HFF-Myc (cell line): ENCODE measurements around the gene HNRNPLL.
A peak's percentile ranks its signal among the peaks of the same experiment; 100 is the strongest.

Source experiments
- DNase-seq: peaks from one replicate; pipeline ENCODE4 v3.0.0-alpha.2; 2011; ENCODE audit warnings: low read depth; ENCODE audit errors: extremely low read depth
- H3K4me3 ChIP-seq: replicated peaks from 2 replicates; pipeline ENCODE4 v1.5.1; 2011; ENCODE audit warnings: low read depth, mild to moderate bottlenecking, control low read depth, low read length
- TF ChIP-seq, protein P1 (sequence below): IDR thresholded peaks from 2 replicates; pipeline ENCODE4 v1.5.1; 2012; ENCODE audit warnings: mild to moderate bottlenecking, low read depth, low read length, control low read depth; ENCODE audit errors: missing control alignments

The HNRNPLL gene

DNA sequence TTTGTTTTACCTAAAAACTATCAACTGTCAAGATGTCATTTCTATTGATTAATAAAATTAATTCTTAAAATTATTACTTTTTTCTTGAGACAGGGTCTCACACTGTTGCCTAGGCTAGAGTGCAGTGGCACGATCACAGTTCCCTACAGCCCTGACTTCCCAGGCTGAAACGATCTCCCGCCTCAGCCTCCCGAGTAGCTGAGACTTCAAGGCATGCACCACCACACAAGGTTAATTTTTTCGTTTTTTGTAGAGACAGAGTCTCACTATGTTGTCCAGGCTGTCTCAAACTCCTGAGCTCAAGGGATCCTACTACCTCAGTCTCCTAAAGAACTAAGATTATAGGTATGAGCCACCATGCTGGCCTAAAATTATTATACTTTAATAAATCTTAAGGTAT is 18.7 kb downstream of the HNRNPLL start:
- TF ChIP-seq, protein P1, sequence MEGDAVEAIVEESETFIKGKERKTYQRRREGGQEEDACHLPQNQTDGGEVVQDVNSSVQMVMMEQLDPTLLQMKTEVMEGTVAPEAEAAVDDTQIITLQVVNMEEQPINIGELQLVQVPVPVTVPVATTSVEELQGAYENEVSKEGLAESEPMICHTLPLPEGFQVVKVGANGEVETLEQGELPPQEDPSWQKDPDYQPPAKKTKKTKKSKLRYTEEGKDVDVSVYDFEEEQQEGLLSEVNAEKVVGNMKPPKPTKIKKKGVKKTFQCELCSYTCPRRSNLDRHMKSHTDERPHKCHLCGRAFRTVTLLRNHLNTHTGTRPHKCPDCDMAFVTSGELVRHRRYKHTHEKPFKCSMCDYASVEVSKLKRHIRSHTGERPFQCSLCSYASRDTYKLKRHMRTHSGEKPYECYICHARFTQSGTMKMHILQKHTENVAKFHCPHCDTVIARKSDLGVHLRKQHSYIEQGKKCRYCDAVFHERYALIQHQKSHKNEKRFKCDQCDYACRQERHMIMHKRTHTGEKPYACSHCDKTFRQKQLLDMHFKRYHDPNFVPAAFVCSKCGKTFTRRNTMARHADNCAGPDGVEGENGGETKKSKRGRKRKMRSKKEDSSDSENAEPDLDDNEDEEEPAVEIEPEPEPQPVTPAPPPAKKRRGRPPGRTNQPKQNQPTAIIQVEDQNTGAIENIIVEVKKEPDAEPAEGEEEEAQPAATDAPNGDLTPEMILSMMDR = no peak
- H3K4me3 ChIP-seq = no peak overlapping the region
- no peak for DNase-seq

DNA sequence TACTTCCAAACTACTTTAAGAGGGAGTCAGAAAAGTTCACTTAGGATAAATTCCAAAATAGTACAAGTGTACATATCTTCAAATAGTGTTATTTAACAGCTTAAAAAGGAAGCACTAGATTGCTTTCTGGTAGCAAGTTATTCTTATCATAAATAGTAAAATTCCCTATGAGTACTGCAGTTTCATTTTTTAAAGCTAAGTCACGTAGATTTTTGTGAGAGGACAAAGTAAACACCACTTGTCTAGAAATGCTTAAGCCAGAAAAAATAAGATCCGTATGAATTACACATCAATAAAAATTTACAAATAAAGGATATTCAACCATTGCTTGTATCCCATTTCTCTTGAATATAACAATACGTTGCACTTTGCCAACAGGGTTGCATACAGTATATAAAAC is 19.2 kb downstream of the HNRNPLL start:
- no peak for DNase-seq
- TF ChIP-seq, protein P1 = no peak
- H3K4me3 ChIP-seq = no peak overlapping the region

DNA sequence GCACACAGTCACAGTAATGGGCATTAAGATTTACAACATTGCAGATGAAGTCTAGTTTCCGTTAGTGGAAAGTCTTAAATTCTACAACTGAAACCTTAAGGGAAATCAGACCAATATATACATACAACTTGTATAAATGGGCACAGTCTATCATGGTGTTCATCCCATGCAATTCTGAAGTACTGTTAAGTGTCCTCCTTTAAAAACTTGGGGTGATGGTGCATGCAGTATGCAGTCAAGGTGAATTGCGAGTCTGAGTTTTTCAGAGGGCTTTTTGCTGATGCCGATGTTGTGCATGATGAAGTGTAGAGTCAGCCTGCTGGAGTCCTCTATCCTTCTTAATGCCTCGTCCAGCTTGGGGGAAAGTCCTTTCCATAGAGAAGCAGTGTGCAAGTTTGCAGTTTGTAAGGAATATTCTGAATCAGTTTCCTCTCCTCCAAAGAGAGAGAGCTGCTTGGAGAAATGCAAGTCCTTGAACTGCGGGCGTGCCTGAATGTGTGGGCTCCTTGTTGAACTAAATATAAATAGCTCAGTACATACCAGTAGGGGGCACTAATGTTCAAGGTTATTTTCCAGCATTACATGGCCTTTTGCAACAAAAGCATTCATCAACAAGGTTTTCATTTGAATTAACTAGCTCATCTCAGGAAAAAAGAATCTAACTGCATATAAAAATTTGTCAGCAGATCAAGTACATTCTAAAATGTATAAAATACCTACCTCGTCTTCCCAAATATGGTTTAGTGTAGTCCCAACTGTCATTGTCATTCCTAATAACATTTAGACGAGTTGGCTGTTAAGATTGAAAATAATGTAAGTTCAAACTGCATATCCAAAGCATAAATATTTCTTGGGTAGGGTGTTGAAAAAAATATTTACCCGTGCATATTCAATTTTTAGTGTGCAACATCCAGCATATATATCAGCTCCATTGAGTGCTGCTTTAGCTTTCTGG is 21.3 kb downstream of the HNRNPLL start:
- no peak overlapping the region for H3K4me3 ChIP-seq
- peak; percentile 67 for DNase-seq
- TF ChIP-seq, protein P1 = peak; percentile 49

DNA sequence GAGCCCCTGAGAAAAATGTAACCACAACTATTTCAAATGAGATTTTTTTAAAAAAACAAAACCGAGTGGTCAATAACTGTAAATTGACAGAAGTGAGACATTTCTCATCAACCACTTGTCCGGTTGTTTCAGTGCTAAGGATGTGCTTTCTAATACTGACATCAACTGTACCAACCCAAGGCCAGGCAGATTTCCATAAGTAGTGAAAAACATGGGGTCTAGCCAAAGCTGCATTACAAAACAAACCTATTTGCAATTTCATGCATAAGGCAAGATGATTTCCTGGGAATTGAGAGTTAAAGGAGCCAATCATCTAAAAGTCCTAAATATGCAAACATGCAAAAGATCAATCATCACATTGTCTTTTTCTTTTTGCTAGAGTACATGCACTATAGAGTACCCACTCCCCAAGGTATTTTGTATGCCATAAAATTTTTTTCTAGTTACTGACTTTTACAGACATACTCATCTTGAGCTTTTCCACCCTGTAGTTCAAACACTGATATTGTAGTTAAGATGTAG is 22.6 kb downstream of the HNRNPLL start:
- H3K4me3 ChIP-seq = no peak overlapping the region
- DNase-seq = no peak
- TF ChIP-seq, protein P1 = no peak

DNA sequence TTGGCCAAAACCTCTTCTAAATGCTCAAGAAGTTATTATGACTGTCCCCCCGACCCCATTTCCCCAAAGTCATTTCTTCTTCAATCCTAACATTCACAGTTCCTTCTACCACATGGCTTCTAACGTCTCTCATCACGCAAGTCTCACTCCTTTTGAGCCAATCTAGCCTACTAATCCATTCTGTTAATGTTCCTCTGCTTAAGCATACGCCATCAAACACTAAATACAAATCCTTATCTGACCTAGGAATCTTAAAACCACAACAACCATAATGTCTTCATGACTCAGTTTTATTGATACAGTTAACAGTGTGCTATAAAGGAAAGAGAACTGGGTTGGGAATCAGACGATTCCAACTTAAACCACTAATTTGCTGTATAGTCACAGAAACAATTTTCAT is 23.9 kb downstream of the HNRNPLL start:
- TF ChIP-seq, protein P1 = no peak
- H3K4me3 ChIP-seq = no peak overlapping the region
- DNase-seq = no peak

DNA sequence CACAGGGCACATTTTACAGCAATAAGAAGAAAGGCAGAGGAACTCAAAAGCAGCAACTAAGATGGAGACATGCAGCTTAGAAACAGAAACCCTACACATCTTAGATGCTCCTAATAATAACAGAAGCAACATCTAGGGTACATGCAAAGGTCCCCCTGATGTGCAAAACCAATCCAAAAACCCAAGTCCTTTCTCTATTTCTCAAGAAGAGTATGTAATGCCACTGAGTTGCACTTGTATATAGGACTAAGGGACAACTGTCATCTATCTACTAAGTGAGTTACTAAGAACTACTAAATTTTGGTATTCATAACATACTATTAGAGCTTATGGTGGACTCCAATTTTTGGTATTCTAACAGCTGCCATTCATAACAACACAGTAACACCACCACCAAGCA is 28.4 kb downstream of the HNRNPLL start:
- no peak for DNase-seq
- TF ChIP-seq, protein P1 = no peak

More for the DNA sequence above, 28.4 kb downstream of the HNRNPLL start:
- no peak overlapping the region for H3K4me3 ChIP-seq
